SK-N-SH (cell line): ENCODE data around the gene USP31. TPM values are rescaled to one million over a fixed set of nuclear protein-coding genes. Genes with fewer than 3 reads are reported as not detected.

Experiments used
- CTCF ChIA-PET: fragments of 300-600, 350-600 bp; formaldehyde crosslinking; extraction: SDS; loops from one replicate; lab custom pipeline; 2021; lab: Yijun Ruan, JAX
- POLR2A ChIA-PET: fragments of 350-600 bp; sonication (Branson Sonifier 250); formaldehyde crosslinking; extraction: SDS; loops from one replicate; lab custom pipeline; 2020; ENCODE audit warnings: antibody characterized with exemption, inconsistent platforms; lab: Yijun Ruan, JAX
- DNase-seq: peaks from one replicate; pipeline ENCODE4 v3.0.0; 2012
- H2AFZ ChIP-seq: fragments of 200-600 bp; sonication (generic); 2 replicates; pipeline ENCODE4 v1.8.1; 2016; ENCODE audit warnings: antibody characterized with exemption, mild to moderate bottlenecking, low read depth
- H3F3A ChIP-seq: fragments of 200-600 bp; sonication (generic); replicated peaks from 2 replicates; pipeline ENCODE3; 2016; ENCODE audit warnings: antibody characterized with exemption, mild to moderate bottlenecking; ENCODE audit not compliant: insufficient read depth
- H3K27ac ChIP-seq, 2 experiments: fragments of 200-500 bp in 1 of 2; fragments of 200-600 bp in 1 of 2; sonication (Bioruptor generic) in 1 of 2; sonication (generic), shearing (Covaris generic) in 1 of 2; 2 replicates each; pipeline versions ENCODE4 v1.5.1 to v1.6.1; 2014 to 2016; ENCODE audit warnings: low read depth in 2 of 2, inconsistent platforms in 1 of 2, low read length in 1 of 2, mild to moderate bottlenecking in 1 of 2, mixed read lengths in 1 of 2
- H3K27me3 ChIP-seq: fragments of 200-600 bp; sonication (generic), shearing (Covaris generic); 2 replicates; pipeline ENCODE4 v1.6.1; 2016; ENCODE audit warnings: mixed run types; ENCODE audit not compliant: insufficient read depth
- H3K36me3 ChIP-seq, 2 experiments: fragments of 200-500 bp in 1 of 2; fragments of 200-600 bp in 1 of 2; sonication (Bioruptor generic) in 1 of 2; sonication (generic) in 1 of 2; replicated peaks in 1 of 2; 2 replicates each; pipeline versions ENCODE3 to v1.5.1; 2014 to 2016; ENCODE audit warnings: low read length in 1 of 2, mild to moderate bottlenecking in 1 of 2; ENCODE audit not compliant: insufficient read depth in 2 of 2, control insufficient read depth in 1 of 2
- H3K4me1 ChIP-seq, 2 experiments: fragments of 200-500 bp in 1 of 2; fragments of 200-600 bp in 1 of 2; sonication (Bioruptor generic) in 1 of 2; sonication (generic), shearing (Covaris generic) in 1 of 2; 2 replicates each; pipeline versions ENCODE4 v1.5.1 to v1.6.1; 2014 to 2016; ENCODE audit warnings: low read depth in 1 of 2, low read length in 1 of 2, mixed run types in 1 of 2; ENCODE audit not compliant: insufficient read depth in 2 of 2, control insufficient read depth in 1 of 2
- H3K4me2 ChIP-seq: fragments of 200-600 bp; sonication (generic), shearing (Covaris generic); 2 replicates; pipeline ENCODE4 v1.6.1; 2017; ENCODE audit warnings: mixed run types
- H3K4me3 ChIP-seq, 2 experiments: fragments of 200-500 bp in 1 of 2; fragments of 200-600 bp in 1 of 2; sonication (Bioruptor generic) in 1 of 2; sonication (generic), shearing (Covaris generic) in 1 of 2; 2 replicates each; pipeline versions ENCODE4 v1.5.1 to v1.8.1; 2014 to 2016; ENCODE audit warnings: low read depth in 2 of 2, inconsistent platforms in 1 of 2, low read length in 1 of 2, mild to moderate bottlenecking in 1 of 2, mixed read lengths in 1 of 2, moderate library complexity in 1 of 2
- H3K79me2 ChIP-seq: fragments of 200-600 bp; sonication (generic); 2 replicates; pipeline ENCODE4 v1.8.1; 2017; ENCODE audit warnings: mild to moderate bottlenecking; ENCODE audit not compliant: insufficient read depth
- H3K9ac ChIP-seq: fragments of 200-600 bp; sonication (generic); 2 replicates; pipeline ENCODE4 v1.6.1; 2017; ENCODE audit warnings: mixed run types
- H3K9me2 ChIP-seq: fragments of 200-600 bp; sonication (generic); 2 replicates; pipeline ENCODE4 v1.6.1; 2017; ENCODE audit warnings: mixed run types
- H3K9me3 ChIP-seq: fragments of 200-600 bp; sonication (generic); 2 replicates; pipeline ENCODE4 v1.6.1; 2017; ENCODE audit warnings: mixed run types, mild to moderate bottlenecking, moderate library complexity
- H4K20me1 ChIP-seq: fragments of 200-600 bp; sonication (generic); 2 replicates; pipeline ENCODE4 v1.6.1; 2017; ENCODE audit warnings: mild to moderate bottlenecking, mixed run types; ENCODE audit not compliant: insufficient read depth
- EP300 ChIP-seq, 2 experiments: IDR thresholded peaks; 2 replicates each; pipeline versions ENCODE4 v1.4.0 to v1.6.1; 2012; ENCODE audit warnings: borderline replicate concordance in 1 of 2, low read depth in 1 of 2, low read length in 1 of 2
- EZH2phosphoT487 ChIP-seq: fragments of 200-600 bp; sonication (generic); IDR thresholded peaks from 2 replicates; pipeline ENCODE4 v1.6.1; 2017; ENCODE audit warnings: low read depth, mixed run types, mild to moderate bottlenecking, antibody characterized with exemption, moderate library complexity, borderline replicate concordance
- FOSL2 ChIP-seq: IDR thresholded peaks from 2 replicates; pipeline ENCODE4 v1.4.0; 2012; ENCODE audit warnings: low read depth, mild to moderate bottlenecking, moderate library complexity, borderline replicate concordance
- FOXJ3 ChIP-seq: sonication (generic); formaldehyde crosslinking; IDR thresholded peaks from 2 replicates; pipeline ENCODE4 v1.5.1; 2020; ENCODE audit warnings: mild to moderate bottlenecking, missing genetic modification reagents
- JUND ChIP-seq: IDR thresholded peaks from 2 replicates; pipeline ENCODE4 v1.4.0; 2012
- NRF1 ChIP-seq: IDR thresholded peaks from 2 replicates; pipeline ENCODE4 v1.6.1; 2012; ENCODE audit warnings: low read depth, mild to moderate bottlenecking, low read length
- RAD21 ChIP-seq: IDR thresholded peaks from 2 replicates; pipeline ENCODE4 v1.6.1; 2012; ENCODE audit warnings: mild to moderate bottlenecking, low read length
- SMC3 ChIP-seq: IDR thresholded peaks from 2 replicates; pipeline ENCODE4 v1.6.1; 2012; ENCODE audit warnings: low read depth, low read length, improper control_type of control experiment
- TCF12 ChIP-seq: IDR thresholded peaks from 2 replicates; pipeline ENCODE4 v1.4.0; 2012
- WGBS: methylation state at CpG from one replicate; pipeline ENCODE4 v1.1.6; 2017; ENCODE audit warnings: low lambda C conversion rate; 5-methylcytosine and 5-hydroxymethylcytosine counted together
- polyA plus RNA-seq, 3 experiments: library from polyadenylated mRNA; depleted of rRNA; stranded (reverse); fragments of >200 nt; gene quantifications; 2 replicates each; pipeline ENCODE4 v1.2.3, GENCODE V29; 2012
- TF ChIP-seq, protein P1 (sequence below): IDR thresholded peaks from 2 replicates; pipeline ENCODE4 v1.6.1; 2012; ENCODE audit warnings: mild to moderate bottlenecking, low read depth, low read length, moderate library complexity
- TF ChIP-seq, protein P2 (sequence below): IDR thresholded peaks from 2 replicates; pipeline ENCODE4; 2012
- TF ChIP-seq, protein P3 (sequence below): fragments of 200-600 bp; sonication (generic); IDR thresholded peaks from 2 replicates; pipeline ENCODE4 v1.6.1; 2017; ENCODE audit warnings: antibody characterized with exemption, mild to moderate bottlenecking, moderate library complexity
- TF ChIP-seq, protein P4 (sequence below): IDR thresholded peaks from 2 replicates; pipeline ENCODE4 v1.4.0; 2012; ENCODE audit warnings: low read depth, borderline replicate concordance
- TF ChIP-seq, protein P5 (sequence below): fragments of 150-350 bp; IDR thresholded peaks from 2 replicates; pipeline ENCODE4 v1.6.1; 2016; ENCODE audit warnings: mild to moderate bottlenecking, low read depth, low read length

The USP31 gene
- polyA plus RNA-seq, 1 of the 3 experiments (the other 2 are of a cell fraction): 3.2 TPM

DNA sequence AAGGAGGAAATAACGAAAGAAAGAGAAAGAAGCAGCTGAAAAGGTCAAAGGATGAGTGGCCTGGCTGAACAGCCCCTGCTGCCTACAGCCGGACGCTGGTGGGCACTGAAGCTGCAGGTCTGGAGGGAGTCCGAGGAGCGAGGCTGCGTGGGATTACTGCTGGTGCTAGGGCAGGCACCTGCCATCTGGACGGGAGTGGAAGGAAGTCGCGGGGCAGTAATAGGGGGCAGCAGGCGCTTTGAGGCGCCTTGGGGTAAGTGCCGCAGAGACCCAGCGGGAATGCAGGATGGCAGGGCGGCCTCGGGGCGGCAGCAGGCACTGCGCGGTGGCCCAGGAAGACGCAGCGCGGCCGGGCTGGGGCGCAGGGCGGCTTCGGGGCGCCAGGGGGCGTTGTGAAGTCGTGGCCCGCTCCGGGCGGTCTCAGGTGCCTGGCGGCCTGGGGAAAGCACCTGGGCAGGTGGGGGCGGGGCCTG lies 33.0 kb upstream of the USP31 start:
- Histone ChIP-seq H3K27me3 (peaks cover 36% of the 10 kb centered on the region), H4K20me1 (no peaks in the 10 kb centered on the region), H3K9me2 (no peaks in the 10 kb centered on the region), H3K4me1 (peaks cover 0 to 15% of the 10 kb centered on the region in 2 experiments; a peak in 1 of 4 replicates), H2AFZ (0 out of 2 replicates have a peak overlapping the region, but pooled peaks have one; percentile 46), H3K9me3 (no peaks in the 10 kb centered on the region), H3K4me2 (peak overlapping the region; percentile 72), H3K27ac (no peak overlapping the region), H3K9ac (no peak overlapping the region), H3F3A (no peaks in the 10 kb centered on the region), H3K4me3 (peak overlapping the region; percentile 40 to 48), H3K79me2 (no peaks in the 10 kb centered on the region), H3K36me3 (no peaks in the 10 kb centered on the region)
- DNase-seq: peak; percentile 95
- no peak for TF ChIP-seq FOSL2
- TF ChIP-seq, protein P1, sequence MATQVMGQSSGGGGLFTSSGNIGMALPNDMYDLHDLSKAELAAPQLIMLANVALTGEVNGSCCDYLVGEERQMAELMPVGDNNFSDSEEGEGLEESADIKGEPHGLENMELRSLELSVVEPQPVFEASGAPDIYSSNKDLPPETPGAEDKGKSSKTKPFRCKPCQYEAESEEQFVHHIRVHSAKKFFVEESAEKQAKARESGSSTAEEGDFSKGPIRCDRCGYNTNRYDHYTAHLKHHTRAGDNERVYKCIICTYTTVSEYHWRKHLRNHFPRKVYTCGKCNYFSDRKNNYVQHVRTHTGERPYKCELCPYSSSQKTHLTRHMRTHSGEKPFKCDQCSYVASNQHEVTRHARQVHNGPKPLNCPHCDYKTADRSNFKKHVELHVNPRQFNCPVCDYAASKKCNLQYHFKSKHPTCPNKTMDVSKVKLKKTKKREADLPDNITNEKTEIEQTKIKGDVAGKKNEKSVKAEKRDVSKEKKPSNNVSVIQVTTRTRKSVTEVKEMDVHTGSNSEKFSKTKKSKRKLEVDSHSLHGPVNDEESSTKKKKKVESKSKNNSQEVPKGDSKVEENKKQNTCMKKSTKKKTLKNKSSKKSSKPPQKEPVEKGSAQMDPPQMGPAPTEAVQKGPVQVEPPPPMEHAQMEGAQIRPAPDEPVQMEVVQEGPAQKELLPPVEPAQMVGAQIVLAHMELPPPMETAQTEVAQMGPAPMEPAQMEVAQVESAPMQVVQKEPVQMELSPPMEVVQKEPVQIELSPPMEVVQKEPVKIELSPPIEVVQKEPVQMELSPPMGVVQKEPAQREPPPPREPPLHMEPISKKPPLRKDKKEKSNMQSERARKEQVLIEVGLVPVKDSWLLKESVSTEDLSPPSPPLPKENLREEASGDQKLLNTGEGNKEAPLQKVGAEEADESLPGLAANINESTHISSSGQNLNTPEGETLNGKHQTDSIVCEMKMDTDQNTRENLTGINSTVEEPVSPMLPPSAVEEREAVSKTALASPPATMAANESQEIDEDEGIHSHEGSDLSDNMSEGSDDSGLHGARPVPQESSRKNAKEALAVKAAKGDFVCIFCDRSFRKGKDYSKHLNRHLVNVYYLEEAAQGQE: no peak
- no peak for TF ChIP-seq TCF12
- TF ChIP-seq, protein P2, sequence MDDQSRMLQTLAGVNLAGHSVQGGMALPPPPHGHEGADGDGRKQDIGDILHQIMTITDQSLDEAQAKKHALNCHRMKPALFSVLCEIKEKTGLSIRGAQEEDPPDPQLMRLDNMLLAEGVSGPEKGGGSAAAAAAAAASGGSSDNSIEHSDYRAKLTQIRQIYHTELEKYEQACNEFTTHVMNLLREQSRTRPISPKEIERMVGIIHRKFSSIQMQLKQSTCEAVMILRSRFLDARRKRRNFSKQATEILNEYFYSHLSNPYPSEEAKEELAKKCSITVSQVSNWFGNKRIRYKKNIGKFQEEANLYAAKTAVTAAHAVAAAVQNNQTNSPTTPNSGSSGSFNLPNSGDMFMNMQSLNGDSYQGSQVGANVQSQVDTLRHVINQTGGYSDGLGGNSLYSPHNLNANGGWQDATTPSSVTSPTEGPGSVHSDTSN: no peak
- TF ChIP-seq, protein P3, sequence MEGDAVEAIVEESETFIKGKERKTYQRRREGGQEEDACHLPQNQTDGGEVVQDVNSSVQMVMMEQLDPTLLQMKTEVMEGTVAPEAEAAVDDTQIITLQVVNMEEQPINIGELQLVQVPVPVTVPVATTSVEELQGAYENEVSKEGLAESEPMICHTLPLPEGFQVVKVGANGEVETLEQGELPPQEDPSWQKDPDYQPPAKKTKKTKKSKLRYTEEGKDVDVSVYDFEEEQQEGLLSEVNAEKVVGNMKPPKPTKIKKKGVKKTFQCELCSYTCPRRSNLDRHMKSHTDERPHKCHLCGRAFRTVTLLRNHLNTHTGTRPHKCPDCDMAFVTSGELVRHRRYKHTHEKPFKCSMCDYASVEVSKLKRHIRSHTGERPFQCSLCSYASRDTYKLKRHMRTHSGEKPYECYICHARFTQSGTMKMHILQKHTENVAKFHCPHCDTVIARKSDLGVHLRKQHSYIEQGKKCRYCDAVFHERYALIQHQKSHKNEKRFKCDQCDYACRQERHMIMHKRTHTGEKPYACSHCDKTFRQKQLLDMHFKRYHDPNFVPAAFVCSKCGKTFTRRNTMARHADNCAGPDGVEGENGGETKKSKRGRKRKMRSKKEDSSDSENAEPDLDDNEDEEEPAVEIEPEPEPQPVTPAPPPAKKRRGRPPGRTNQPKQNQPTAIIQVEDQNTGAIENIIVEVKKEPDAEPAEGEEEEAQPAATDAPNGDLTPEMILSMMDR: peak; percentile 71
- peak; percentile 79 for TF ChIP-seq RAD21
- no peak for TF ChIP-seq EP300 (IDR thresholded peaks at IDR 0.05; ENCODE audit: borderline replicate concordance in 1 of 2, low read depth in 1 of 2, low read length in 1 of 2)
- peak; percentile 14; the same call in 1 of the 2 replicates for TF ChIP-seq NRF1
- no peak for TF ChIP-seq JUND
- TF ChIP-seq SMC3: peak; percentile 90
- TF ChIP-seq FOXJ3 (CRISPR knock-in tag): no peak
- TF ChIP-seq EZH2phosphoT487: no peak
- TF ChIP-seq, protein P4, sequence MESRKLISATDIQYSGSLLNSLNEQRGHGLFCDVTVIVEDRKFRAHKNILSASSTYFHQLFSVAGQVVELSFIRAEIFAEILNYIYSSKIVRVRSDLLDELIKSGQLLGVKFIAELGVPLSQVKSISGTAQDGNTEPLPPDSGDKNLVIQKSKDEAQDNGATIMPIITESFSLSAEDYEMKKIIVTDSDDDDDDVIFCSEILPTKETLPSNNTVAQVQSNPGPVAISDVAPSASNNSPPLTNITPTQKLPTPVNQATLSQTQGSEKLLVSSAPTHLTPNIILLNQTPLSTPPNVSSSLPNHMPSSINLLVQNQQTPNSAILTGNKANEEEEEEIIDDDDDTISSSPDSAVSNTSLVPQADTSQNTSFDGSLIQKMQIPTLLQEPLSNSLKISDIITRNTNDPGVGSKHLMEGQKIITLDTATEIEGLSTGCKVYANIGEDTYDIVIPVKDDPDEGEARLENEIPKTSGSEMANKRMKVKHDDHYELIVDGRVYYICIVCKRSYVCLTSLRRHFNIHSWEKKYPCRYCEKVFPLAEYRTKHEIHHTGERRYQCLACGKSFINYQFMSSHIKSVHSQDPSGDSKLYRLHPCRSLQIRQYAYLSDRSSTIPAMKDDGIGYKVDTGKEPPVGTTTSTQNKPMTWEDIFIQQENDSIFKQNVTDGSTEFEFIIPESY: no peak
- TF ChIP-seq, protein P5, sequence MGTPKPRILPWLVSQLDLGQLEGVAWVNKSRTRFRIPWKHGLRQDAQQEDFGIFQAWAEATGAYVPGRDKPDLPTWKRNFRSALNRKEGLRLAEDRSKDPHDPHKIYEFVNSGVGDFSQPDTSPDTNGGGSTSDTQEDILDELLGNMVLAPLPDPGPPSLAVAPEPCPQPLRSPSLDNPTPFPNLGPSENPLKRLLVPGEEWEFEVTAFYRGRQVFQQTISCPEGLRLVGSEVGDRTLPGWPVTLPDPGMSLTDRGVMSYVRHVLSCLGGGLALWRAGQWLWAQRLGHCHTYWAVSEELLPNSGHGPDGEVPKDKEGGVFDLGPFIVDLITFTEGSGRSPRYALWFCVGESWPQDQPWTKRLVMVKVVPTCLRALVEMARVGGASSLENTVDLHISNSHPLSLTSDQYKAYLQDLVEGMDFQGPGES: no peak
- ChIA-PET POLR2A (no interaction called here), CTCF (interaction anchor here (0.6 to 9.7 kb wide), 49 partner anchors 10 to 857 kb away, joined by 3 to 290 read pairs (median 4); partner anchors contain the start of gene USP31)
- 17% methylated on average over 10 of the region's 33 CpGs for WGBS
